ENCODE measurements around the gene KCNH3.

DNA sequence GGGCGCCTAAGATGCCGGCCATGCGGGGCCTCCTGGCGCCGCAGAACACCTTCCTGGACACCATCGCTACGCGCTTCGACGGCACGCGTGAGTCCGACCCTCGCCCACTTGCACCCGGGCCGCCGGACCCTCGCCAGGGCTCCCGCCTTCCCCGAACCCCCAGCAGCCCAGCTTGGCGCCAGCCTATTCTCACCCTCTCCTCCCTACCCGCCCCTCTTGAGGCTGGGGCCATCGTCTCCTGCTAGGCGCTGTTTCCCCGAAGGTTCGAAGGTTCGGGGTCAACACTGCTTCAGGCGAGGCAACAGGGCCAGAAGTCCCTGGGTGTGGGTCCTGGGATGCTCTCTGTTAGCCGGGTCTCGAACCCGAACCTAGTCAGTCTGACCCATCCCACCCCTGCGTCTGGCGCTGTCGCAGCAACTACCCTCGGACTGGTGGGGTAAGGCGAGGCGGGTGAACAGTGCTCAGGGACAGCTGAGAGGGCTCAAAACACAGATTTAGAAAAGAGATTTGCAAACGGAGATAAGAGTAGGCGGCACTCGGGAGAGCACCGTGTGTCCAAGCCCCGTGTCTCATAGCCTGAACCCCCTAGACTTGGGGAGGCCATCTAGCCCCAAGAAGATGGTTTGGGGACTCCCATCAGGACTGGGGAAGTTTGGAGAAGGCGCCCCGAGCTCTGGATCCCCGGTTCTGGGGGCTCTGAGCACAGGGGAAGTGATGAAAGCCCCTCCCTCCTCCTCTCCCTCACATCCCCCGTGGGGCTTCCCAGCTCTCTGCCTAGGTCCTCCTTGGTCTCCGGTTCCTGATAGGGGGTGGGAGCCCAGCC, 787 bp downstream of the KCNH3 start:
- no peak for TF ChIP-seq TAF1 (IDR thresholded peaks at IDR 0.05; ENCODE audit: borderline replicate concordance, insufficient read depth, low read length)
- no peak for TF ChIP-seq POLR2AphosphoS5 (IDR thresholded peaks at IDR 0.05; ENCODE audit: low read depth, low read length)
- no peak for TF ChIP-seq SIN3A (IDR thresholded peaks at IDR 0.05; ENCODE audit: borderline replicate concordance, insufficient read depth, low read length)

All from PFSK-1 (cell line).